Measurements from ENCODE around the gene STAMBP. TPM values are rescaled to one million over a fixed set of nuclear protein-coding genes. Genes with fewer than 3 reads are reported as not detected.
"Not testable (repeated sequence)": the region's sequence is repeated elsewhere in the genome, so short reads cannot be mapped to it uniquely, and the experiment has no call there.

STAMBP gene
- 8.8 TPM for total RNA-seq

GRCh38 chr2:73828818-73829570 is at the start of gene STAMBP:
Gene STAMBP, plus strand, starts transcription at chr2:73828961. Its CDS starts 1,896 bp downstream, at chr2:73830857.
- peak within 1 kb of the TSS; percentile 87 for H3K4me3 ChIP-seq (ENCODE audit: low read length)
- H3K9me3 ChIP-seq (ENCODE audit: low read depth, low read length), result no peaks in the 10 kb centered on the region
- H3K4me1 ChIP-seq (ENCODE audit: insufficient read depth, low read length), result peaks cover 22% of the 10 kb centered on the region
- no peaks in the 10 kb centered on the region for H3K27me3 ChIP-seq (ENCODE audit: insufficient read depth, low read length)

GRCh38 chr2:73779467-73780236 is 49.1 kb upstream of the STAMBP start, which contains the start of gene DUSP11:
Gene DUSP11, minus strand, starts transcription at chr2:73780103. Its CDS starts 129 bp downstream, at chr2:73779974.
- H3K9me3 ChIP-seq (ENCODE audit: low read depth, low read length), result no peaks in the 10 kb centered on the region
- H3K4me3 ChIP-seq (ENCODE audit: low read length), result peak within 1 kb of the TSS; percentile 71
- peaks cover 13% of the 10 kb centered on the region for H3K4me1 ChIP-seq (ENCODE audit: insufficient read depth, low read length)
- H3K27me3 ChIP-seq (ENCODE audit: insufficient read depth, low read length), result no peaks in the 10 kb centered on the region

- no peaks in the 10 kb centered on the region for H3K27me3 ChIP-seq (ENCODE audit: insufficient read depth, low read length)
- no peaks in the 10 kb centered on the region for H3K9me3 ChIP-seq (ENCODE audit: low read depth, low read length)
- peaks cover 13% of the 10 kb centered on the region for H3K4me1 ChIP-seq (ENCODE audit: insufficient read depth, low read length)
- H3K4me3 ChIP-seq (ENCODE audit: low read length), result peak overlapping the region; percentile 71
These were observed 48.6 kb upstream of the STAMBP start for GRCh38 chr2:73780237-73780582.

- H3K9me3 ChIP-seq (ENCODE audit: low read depth, low read length); H3K4me3 ChIP-seq (ENCODE audit: low read length); H3K27me3 ChIP-seq (ENCODE audit: insufficient read depth, low read length): not testable (repeated sequence)
- H3K4me1 ChIP-seq (ENCODE audit: insufficient read depth, low read length), result peaks cover 10% of the 10 kb centered on the region
These were observed 45.4 kb upstream of the STAMBP start for GRCh38 chr2:73783402-73783801.

GRCh38 chr2:73783883-73784282 is 44.9 kb upstream of the STAMBP start, which contains the start of gene C2orf78:
Gene C2orf78, plus strand, starts transcription at chr2:73784183. Its CDS starts 127 bp downstream, at chr2:73784310.
- not testable (repeated sequence) for H3K4me1 ChIP-seq (ENCODE audit: insufficient read depth, low read length)

GRCh38 chr2:73811878-73812277 is 16.9 kb upstream of the STAMBP start:
- Histone ChIP-seq H3K4me1 (ENCODE audit: insufficient read depth, low read length) (no peaks in the 10 kb centered on the region), H3K4me3 (ENCODE audit: low read length) (no peak overlapping the region), H3K9me3 (ENCODE audit: low read depth, low read length) (no peaks in the 10 kb centered on the region), H3K27me3 (ENCODE audit: insufficient read depth, low read length) (no peaks in the 10 kb centered on the region)

More at GRCh38 chr2:73783883-73784282, 44.9 kb upstream of the STAMBP start, which contains the start of gene C2orf78:
- H3K9me3 ChIP-seq (ENCODE audit: low read depth, low read length); H3K27me3 ChIP-seq (ENCODE audit: insufficient read depth, low read length); H3K4me3 ChIP-seq (ENCODE audit: low read length): not testable (repeated sequence)

GRCh38 chr2:73812635-73813034 is 16.1 kb upstream of the STAMBP start:
- Histone ChIP-seq H3K27me3 (ENCODE audit: insufficient read depth, low read length) (no peaks in the 10 kb centered on the region), H3K4me1 (ENCODE audit: insufficient read depth, low read length) (no peaks in the 10 kb centered on the region), H3K4me3 (ENCODE audit: low read length) (no peak overlapping the region), H3K9me3 (ENCODE audit: low read depth, low read length) (no peaks in the 10 kb centered on the region)

GRCh38 chr2:73818296-73818695 is 10.5 kb upstream of the STAMBP start:
- Histone ChIP-seq H3K4me1 (ENCODE audit: insufficient read depth, low read length) (no peaks in the 10 kb centered on the region), H3K27me3 (ENCODE audit: insufficient read depth, low read length) (no peaks in the 10 kb centered on the region), H3K9me3 (ENCODE audit: low read depth, low read length) (no peaks in the 10 kb centered on the region), H3K4me3 (ENCODE audit: low read length) (no peak overlapping the region)

- Histone ChIP-seq H3K9me3 (ENCODE audit: low read depth, low read length) (no peaks in the 10 kb centered on the region), H3K27me3 (ENCODE audit: insufficient read depth, low read length) (no peaks in the 10 kb centered on the region), H3K4me1 (ENCODE audit: insufficient read depth, low read length) (no peaks in the 10 kb centered on the region), H3K4me3 (ENCODE audit: low read length) (no peak overlapping the region)
These were observed 7.5 kb upstream of the STAMBP start for GRCh38 chr2:73821227-73821626.

- no peaks in the 10 kb centered on the region for H3K9me3 ChIP-seq (ENCODE audit: low read depth, low read length)
- no peaks in the 10 kb centered on the region for H3K4me1 ChIP-seq (ENCODE audit: insufficient read depth, low read length)
- no peaks in the 10 kb centered on the region for H3K27me3 ChIP-seq (ENCODE audit: insufficient read depth, low read length)
- H3K4me3 ChIP-seq (ENCODE audit: low read length), result no peak overlapping the region
These were observed 7.1 kb upstream of the STAMBP start for GRCh38 chr2:73821669-73822068.

GRCh38 chr2:73822276-73822675 is 6.5 kb upstream of the STAMBP start:
- Histone ChIP-seq H3K9me3 (ENCODE audit: low read depth, low read length) (no peaks in the 10 kb centered on the region), H3K4me3 (ENCODE audit: low read length) (no peak overlapping the region), H3K27me3 (ENCODE audit: insufficient read depth, low read length) (no peaks in the 10 kb centered on the region), H3K4me1 (ENCODE audit: insufficient read depth, low read length) (no peaks in the 10 kb centered on the region)

- Histone ChIP-seq H3K4me3 (ENCODE audit: low read length) (no peak overlapping the region), H3K4me1 (ENCODE audit: insufficient read depth, low read length) (peaks cover 3% of the 10 kb centered on the region), H3K27me3 (ENCODE audit: insufficient read depth, low read length) (no peaks in the 10 kb centered on the region), H3K9me3 (ENCODE audit: low read depth, low read length) (no peaks in the 10 kb centered on the region)
These were observed 5.8 kb upstream of the STAMBP start for GRCh38 chr2:73822991-73823390.

GRCh38 chr2:73823416-73823815 is 5.3 kb upstream of the STAMBP start:
- Histone ChIP-seq H3K27me3 (ENCODE audit: insufficient read depth, low read length) (no peaks in the 10 kb centered on the region), H3K4me1 (ENCODE audit: insufficient read depth, low read length) (peaks cover 8% of the 10 kb centered on the region), H3K9me3 (ENCODE audit: low read depth, low read length) (no peaks in the 10 kb centered on the region), H3K4me3 (ENCODE audit: low read length) (no peak overlapping the region)

- H3K9me3 ChIP-seq (ENCODE audit: low read depth, low read length), result no peaks in the 10 kb centered on the region
- no peaks in the 10 kb centered on the region for H3K27me3 ChIP-seq (ENCODE audit: insufficient read depth, low read length)
- no peak overlapping the region for H3K4me3 ChIP-seq (ENCODE audit: low read length)
- H3K4me1 ChIP-seq (ENCODE audit: insufficient read depth, low read length), result peaks cover 10% of the 10 kb centered on the region
These were observed 4.7 kb upstream of the STAMBP start for GRCh38 chr2:73823916-73824523.

GRCh38 chr2:73825408-73825807 is 3.4 kb upstream of the STAMBP start:
- H3K27me3 ChIP-seq (ENCODE audit: insufficient read depth, low read length), result no peaks in the 10 kb centered on the region
- H3K9me3 ChIP-seq (ENCODE audit: low read depth, low read length), result no peaks in the 10 kb centered on the region
- H3K4me3 ChIP-seq (ENCODE audit: low read length), result no peak overlapping the region
- H3K4me1 ChIP-seq (ENCODE audit: insufficient read depth, low read length), result peaks cover 21% of the 10 kb centered on the region
